Measurements from ENCODE around the gene TBC1D5. TPM values are rescaled to one million over a fixed set of nuclear protein-coding genes. Genes with fewer than 3 reads are reported as not detected.

Gene TBC1D5
- total RNA-seq, 1 experiment from 2014 or later, result 33.9 TPM

- H3K9ac ChIP-seq (ENCODE audit: low read length), result no peak overlapping the region
- H3K4me1 ChIP-seq (ENCODE audit: control insufficient read depth in 1 of 2, insufficient read depth in 2 of 2, low read length in 2 of 2), result no peaks in the 10 kb centered on the region
- no peaks in the 10 kb centered on the region for H3K79me2 ChIP-seq (ENCODE audit: insufficient read depth, low read length)
- no peak overlapping the region for H2AFZ ChIP-seq (ENCODE audit: low read depth, low read length, poor library complexity, severe bottlenecking)
- no peak overlapping the region for H3K4me2 ChIP-seq (ENCODE audit: low read length)
- H3K9me2 ChIP-seq (ENCODE audit: insufficient read depth), result no peaks in the 10 kb centered on the region
- no peaks in the 10 kb centered on the region for H4K20me1 ChIP-seq (ENCODE audit: insufficient read depth)
- POLR2A ChIA-PET, result no interaction called here
- H3K4me3 ChIP-seq (replicated peaks in 1 of 2; ENCODE audit: low read depth in 1 of 2, low read length in 2 of 2), result no peak overlapping the region
- H3K27ac ChIP-seq (ENCODE audit: low read depth, low read length), result no peak overlapping the region
- no peaks in the 10 kb centered on the region for H3K36me3 ChIP-seq (ENCODE audit: control insufficient read depth in 1 of 2, insufficient read depth in 2 of 2, low read length in 2 of 2)
- DNase-seq (ENCODE audit: low read depth, low spot score) (no peak), ATAC-seq (no peak)
- no TSS peak for BruUV-seq (replicated peaks)
- intact Hi-C loops (cut with micrococcal nuclease), result no loop called here
- TF ChIP-seq CBX3 (IDR thresholded peaks at IDR 0.05; ENCODE audit: low read depth), result no peak
- TF ChIP-seq ELF1 (IDR thresholded peaks at IDR 0.05; ENCODE audit: borderline replicate concordance, low read depth), result no peak
- TF ChIP-seq ZNF274 (IDR thresholded peaks at IDR 0.05; ENCODE audit: low read depth, low read length), result no peak
- TF ChIP-seq ZFX (IDR thresholded peaks at IDR 0.05), result no peak
- TF ChIP-seq CTCF (IDR thresholded peaks at IDR 0.05 in 2 of 3, conservative IDR thresholded peaks at IDR 0.05 in 1 of 3; ENCODE audit: borderline replicate concordance in 1 of 3, insufficient read depth in 1 of 3, low read depth in 2 of 3, low read length in 2 of 3), result no peak
- TF ChIP-seq EGR1 (IDR thresholded peaks at IDR 0.05; ENCODE audit: low read depth), result no peak
- TF ChIP-seq SIN3A (IDR thresholded peaks at IDR 0.05; ENCODE audit: low read depth), result no peak
- H3K9me3 ChIP-seq (ENCODE audit: control insufficient read depth in 1 of 2, insufficient read depth in 1 of 2, low read depth in 1 of 2, low read length in 2 of 2), result no peaks in the 10 kb centered on the region
- H3K27me3 ChIP-seq (ENCODE audit: insufficient read depth, low read length), result no peaks in the 10 kb centered on the region
- CTCF ChIA-PET, result no interaction called here
- RAD21 ChIA-PET (ENCODE audit: low non-redundant PET in 1 of 2, low total read pairs in 2 of 2, uncharacterized antibody in 2 of 2, unreplicated experiment in 2 of 2), result no interaction called here
Observed at GRCh38 chr3:17369973-17370372, 372.5 kb downstream of the TBC1D5 start.

DNA sequence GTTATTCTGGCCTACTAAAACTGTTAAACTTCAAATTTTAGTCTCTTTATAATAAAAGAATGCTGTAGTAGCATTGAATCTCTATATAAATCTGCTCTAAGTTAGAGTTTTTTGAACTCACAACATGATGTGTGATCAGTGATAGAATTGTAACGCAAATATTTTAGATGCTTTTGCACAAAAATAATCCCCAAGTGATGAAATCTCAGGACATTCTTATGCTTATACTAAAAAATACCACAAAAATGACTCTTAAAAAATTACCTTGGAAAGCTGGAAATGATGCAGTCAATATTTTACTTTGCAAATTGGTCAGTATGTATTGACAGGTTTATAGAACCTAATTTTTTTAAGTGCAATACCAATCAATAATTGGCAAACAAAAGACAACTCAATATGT lies 375.3 kb downstream of the TBC1D5 start:
- H3K4me3 ChIP-seq (replicated peaks in 1 of 2; ENCODE audit: low read depth in 1 of 2, low read length in 2 of 2), result no peak overlapping the region
- no peaks in the 10 kb centered on the region for H3K36me3 ChIP-seq (ENCODE audit: control insufficient read depth in 1 of 2, insufficient read depth in 2 of 2, low read length in 2 of 2)
- intact Hi-C loops (cut with micrococcal nuclease), result no loop called here
- H3K9me3 ChIP-seq (ENCODE audit: control insufficient read depth in 1 of 2, insufficient read depth in 1 of 2, low read depth in 1 of 2, low read length in 2 of 2), result no peaks in the 10 kb centered on the region
- ChIA-PET CTCF (no interaction called here), POLR2A (no interaction called here), RAD21 (ENCODE audit: low non-redundant PET in 1 of 2, low total read pairs in 2 of 2, uncharacterized antibody in 2 of 2, unreplicated experiment in 2 of 2) (no interaction called here)
- no peak for DNase-seq (ENCODE audit: low read depth, low spot score)
- TF ChIP-seq SP1 (IDR thresholded peaks at IDR 0.05; ENCODE audit: low read depth) (no peak), ELF1 (IDR thresholded peaks at IDR 0.05; ENCODE audit: borderline replicate concordance, low read depth) (no peak), TCF7L2 (IDR thresholded peaks at IDR 0.05; ENCODE audit: borderline replicate concordance, extremely low read depth, insufficient read depth, insufficient read length) (no peak), SRF (IDR thresholded peaks at IDR 0.05; ENCODE audit: low read depth) (no peak), CEBPB (IDR thresholded peaks at IDR 0.05; ENCODE audit: low read depth) (no peak), ZFX (IDR thresholded peaks at IDR 0.05) (no peak)
- H3K4me2 ChIP-seq (ENCODE audit: low read length), result no peak overlapping the region
- ATAC-seq, result no peak
- no peak overlapping the region for H3K9ac ChIP-seq (ENCODE audit: low read length)
- H3K79me2 ChIP-seq (ENCODE audit: insufficient read depth, low read length), result no peaks in the 10 kb centered on the region
- BruUV-seq (replicated peaks), result no TSS peak
- H3K4me1 ChIP-seq (ENCODE audit: control insufficient read depth in 1 of 2, insufficient read depth in 2 of 2, low read length in 2 of 2), result no peaks in the 10 kb centered on the region
- H3K27ac ChIP-seq (ENCODE audit: low read depth, low read length), result no peak overlapping the region
- H3K9me2 ChIP-seq (ENCODE audit: insufficient read depth), result no peaks in the 10 kb centered on the region
- H2AFZ ChIP-seq (ENCODE audit: low read depth, low read length, poor library complexity, severe bottlenecking), result no peak overlapping the region
- no peaks in the 10 kb centered on the region for H3K27me3 ChIP-seq (ENCODE audit: insufficient read depth, low read length)
- no peaks in the 10 kb centered on the region for H4K20me1 ChIP-seq (ENCODE audit: insufficient read depth)

Data from HCT116 (cell line).